Measurements from ENCODE around the gene HSPB9. TPM values are rescaled to one million over a fixed set of nuclear protein-coding genes. Genes with fewer than 3 reads are reported as not detected.

Gene HSPB9
- total RNA-seq, 1 experiment from 2014 or later: 0.15 TPM

GRCh38 chr17:42077755-42078154, 44.8 kb upstream of the HSPB9 start:
- H2AK5ac ChIP-seq (ENCODE audit: insufficient read length, low read length): no peak overlapping the region
- no CpG with 5 or more reads among the region's 5 CpGs for WGBS (ENCODE audit: extremely low coverage, insufficient read length, low lambda C conversion rate)
- H3T11ph ChIP-seq (ENCODE audit: low read length): no peak overlapping the region
- H2BK12ac ChIP-seq (ENCODE audit: insufficient read length, low read depth, low read length): no peak overlapping the region
- no peak overlapping the region for H3K4ac ChIP-seq (ENCODE audit: low read depth, low read length)
- no peaks in the 10 kb centered on the region for H3K27me3 ChIP-seq (ENCODE audit: insufficient read depth, low read length)
- H3K9ac ChIP-seq (ENCODE audit: extremely low read depth, insufficient read length, low read length): no peak overlapping the region
- H3K79me2 ChIP-seq (ENCODE audit: insufficient read depth, low read length): no peaks in the 10 kb centered on the region
- no peaks in the 10 kb centered on the region for H3K9me3 Mint-ChIP-seq
- H2BK15ac ChIP-seq (ENCODE audit: low read depth, low read length): no peak overlapping the region
- TF ChIP-seq CTCF (conservative IDR thresholded peaks at IDR 0.05): no peak
- H3K27ac ChIP-seq (ENCODE audit: insufficient read length, low read depth, low read length): no peak overlapping the region
- no peak overlapping the region for H4K8ac ChIP-seq (replicated peaks; ENCODE audit: insufficient read length, low read depth, low read length)
- no peaks in the 10 kb centered on the region for H4K20me1 ChIP-seq (ENCODE audit: control insufficient read depth, insufficient read depth, insufficient read length)
- H3K4me1 Mint-ChIP-seq: peaks cover 13 to 22% of the 10 kb centered on the region in 2 experiments
- no peak overlapping the region for H2BK20ac ChIP-seq (ENCODE audit: low read depth, low read length, poor library complexity, severe bottlenecking)
- no peak overlapping the region for H2AFZ ChIP-seq (ENCODE audit: low read length)
- no peak overlapping the region for H3K23ac ChIP-seq (ENCODE audit: insufficient read length, low read depth, low read length)
- no peak overlapping the region for H3K56ac ChIP-seq (ENCODE audit: insufficient read length, low read depth, low read length)
- H4K91ac ChIP-seq (ENCODE audit: insufficient read length, low read depth, low read length): no peak overlapping the region
- H3K36me3 Mint-ChIP-seq (ENCODE audit: insufficient read depth in 1 of 3, low read depth in 3 of 3): no peaks in the 10 kb centered on the region; a peak in 1 of 7 replicates
- H3K27me3 Mint-ChIP-seq (ENCODE audit: low read depth): peaks cover 5% of the 10 kb centered on the region
- no peaks in the 10 kb centered on the region for H3K79me1 ChIP-seq (ENCODE audit: insufficient read depth, low read depth, low read length, poor library complexity, severe bottlenecking)
- H2BK5ac ChIP-seq (ENCODE audit: insufficient read length, low read length): no peak overlapping the region
- no peak for DNase-seq
- no peaks in the 10 kb centered on the region for H3K4me1 ChIP-seq (ENCODE audit: insufficient read depth, low read length)
- H3K27ac Mint-ChIP-seq: peak overlapping the region in 1 of 3 experiments; percentile 39; a peak in 1 of 7 replicates
- H3K23me2 ChIP-seq (ENCODE audit: insufficient read length, low read depth, low read length, poor library complexity, severe bottlenecking): peaks cover 3% of the 10 kb centered on the region
- H3K4me2 ChIP-seq (ENCODE audit: insufficient read depth, insufficient read length, low read length): no peak overlapping the region
- H3K14ac ChIP-seq (ENCODE audit: insufficient read depth, low read length): no peak overlapping the region
- H3K4me3 Mint-ChIP-seq: no peak overlapping the region
- H3K9me3 ChIP-seq (ENCODE audit: control insufficient read depth, low read depth, low read length): no peaks in the 10 kb centered on the region
- no peak overlapping the region for H2BK120ac ChIP-seq (ENCODE audit: low read depth, low read length, poor library complexity, severe bottlenecking)
- H4K5ac ChIP-seq (ENCODE audit: insufficient read length, low read depth, low read length): no peak overlapping the region
- H3K18ac ChIP-seq (ENCODE audit: insufficient read length, low read depth, low read length): no peak overlapping the region
